H9 (cell line): ENCODE data around the gene CHST15. TPM values are rescaled to one million over a fixed set of nuclear protein-coding genes. Genes with fewer than 3 reads are reported as not detected.

Source experiments
- DNase-seq: peaks from one replicate; pipeline ENCODE4 v3.0.0-alpha.2; 2017
- H2AFZ ChIP-seq: one replicate; pipeline ENCODE4 v1.6.1; 2013; ENCODE audit warnings: mild to moderate bottlenecking, low read length, control low read depth, moderate library complexity
- H2AK5ac ChIP-seq: 2 replicates; pipeline ENCODE4 v1.6.1; 2013; ENCODE audit warnings: low read length, control low read depth, mixed read lengths; ENCODE audit not compliant: insufficient read length
- H2BK120ac ChIP-seq: one replicate; pipeline ENCODE4 v1.6.1; 2013; ENCODE audit warnings: low read depth, mild to moderate bottlenecking, low read length, control low read depth, inconsistent platforms; ENCODE audit not compliant: poor library complexity, severe bottlenecking
- H2BK12ac ChIP-seq: 2 replicates; pipeline ENCODE4 v1.6.1; 2013; ENCODE audit warnings: low read length, control low read depth, mixed read lengths, low read depth; ENCODE audit not compliant: insufficient read length
- H2BK15ac ChIP-seq: 2 replicates; pipeline ENCODE4 v1.6.1; 2013; ENCODE audit warnings: low read depth, low read length, control low read depth
- H2BK20ac ChIP-seq: one replicate; pipeline ENCODE4 v1.6.1; 2013; ENCODE audit warnings: low read depth, mild to moderate bottlenecking, low read length, control low read depth, inconsistent platforms; ENCODE audit not compliant: poor library complexity, severe bottlenecking
- H2BK5ac ChIP-seq: 2 replicates; pipeline ENCODE4 v1.6.1; 2013; ENCODE audit warnings: low read length, control low read depth, mixed read lengths; ENCODE audit not compliant: insufficient read length
- H3K14ac ChIP-seq: 2 replicates; pipeline ENCODE4 v1.6.1; 2013; ENCODE audit warnings: low read length, control low read depth; ENCODE audit not compliant: insufficient read depth
- H3K18ac ChIP-seq: 2 replicates; pipeline ENCODE4 v1.6.1; 2013; ENCODE audit warnings: low read depth, mild to moderate bottlenecking, mixed read lengths, low read length, control low read depth; ENCODE audit not compliant: insufficient read length
- H3K23ac ChIP-seq: 2 replicates; pipeline ENCODE4 v1.6.1; 2013; ENCODE audit warnings: low read length, control low read depth, mixed read lengths, low read depth; ENCODE audit not compliant: insufficient read length
- H3K23me2 ChIP-seq: 2 replicates; pipeline ENCODE4 v1.6.1; 2013; ENCODE audit warnings: low read depth, mild to moderate bottlenecking, mixed read lengths, low read length, control low read depth; ENCODE audit not compliant: insufficient read length, poor library complexity, severe bottlenecking
- H3K27ac ChIP-seq: 2 replicates; pipeline ENCODE4 v1.5.1; 2013; ENCODE audit warnings: low read length, control low read depth, mixed read lengths, low read depth; ENCODE audit not compliant: insufficient read length
- H3K27me3 ChIP-seq: 2 replicates; pipeline ENCODE4 v1.6.1; 2013; ENCODE audit warnings: low read length, control low read depth, inconsistent platforms; ENCODE audit not compliant: insufficient read depth
- H3K4ac ChIP-seq: 2 replicates; pipeline ENCODE4 v1.6.1; 2013; ENCODE audit warnings: low read depth, mild to moderate bottlenecking, control low read depth, inconsistent platforms, low read length, moderate library complexity
- H3K4me1 ChIP-seq: 2 replicates; pipeline ENCODE4 v1.6.1; 2013; ENCODE audit warnings: low read length, control low read depth, inconsistent platforms; ENCODE audit not compliant: insufficient read depth
- H3K4me2 ChIP-seq: 2 replicates; pipeline ENCODE4 v1.6.1; 2013; ENCODE audit warnings: low read length, control low read depth, mixed read lengths; ENCODE audit not compliant: insufficient read length, insufficient read depth
- H3K56ac ChIP-seq: 2 replicates; pipeline ENCODE4 v1.6.1; 2013; ENCODE audit warnings: low read depth, mild to moderate bottlenecking, mixed read lengths, low read length, control low read depth; ENCODE audit not compliant: insufficient read length
- H3K79me1 ChIP-seq: 2 replicates; pipeline ENCODE4 v1.6.1; 2013; ENCODE audit warnings: low read depth, mild to moderate bottlenecking, moderate library complexity, low read length, control low read depth, inconsistent platforms; ENCODE audit not compliant: insufficient read depth, poor library complexity, severe bottlenecking
- H3K79me2 ChIP-seq: 2 replicates; pipeline ENCODE4 v1.6.1; 2013; ENCODE audit warnings: low read length, control low read depth, inconsistent platforms; ENCODE audit not compliant: insufficient read depth
- H3K9ac ChIP-seq: 2 replicates; pipeline ENCODE4 v1.6.1; 2013; ENCODE audit warnings: low read length, control low read depth, mixed read lengths; ENCODE audit not compliant: insufficient read length; ENCODE audit errors: extremely low read depth
- H3K9me3 ChIP-seq: one replicate; pipeline ENCODE4 v1.6.1; 2013; ENCODE audit warnings: low read depth, low read length, inconsistent platforms; ENCODE audit not compliant: control insufficient read depth
- H3T11ph ChIP-seq: one replicate; pipeline ENCODE4 v1.6.1; 2013; ENCODE audit warnings: mild to moderate bottlenecking, low read length, control low read depth, inconsistent platforms
- H4K20me1 ChIP-seq: one replicate; pipeline ENCODE4 v1.6.1; 2013; ENCODE audit not compliant: control insufficient read depth, insufficient read length, insufficient read depth
- H4K5ac ChIP-seq: 2 replicates; pipeline ENCODE4 v1.6.1; 2013; ENCODE audit warnings: low read depth, mild to moderate bottlenecking, mixed read lengths, low read length, control low read depth; ENCODE audit not compliant: insufficient read length
- H4K8ac ChIP-seq: replicated peaks from 2 replicates; pipeline ENCODE4 v1.6.1; 2013; ENCODE audit warnings: low read length, control low read depth, mixed read lengths, low read depth; ENCODE audit not compliant: insufficient read length
- H4K91ac ChIP-seq: 2 replicates; pipeline ENCODE4 v1.6.1; 2013; ENCODE audit warnings: low read depth, mild to moderate bottlenecking, moderate library complexity, mixed read lengths, low read length, control low read depth; ENCODE audit not compliant: insufficient read length
- H3K27ac Mint-ChIP-seq, 3 experiments: 2 replicates in 2 of 3; 3 replicates in 1 of 3; pipeline ENCODE4 v1.8.0; 2020 to 2021; ENCODE audit warnings: mixed read lengths in 3 of 3, mild to moderate bottlenecking in 1 of 3, moderate library complexity in 1 of 3
- H3K27me3 Mint-ChIP-seq: 2 replicates; pipeline ENCODE4 v1.8.0; 2021; ENCODE audit warnings: low read depth, mild to moderate bottlenecking, moderate library complexity, mixed read lengths
- H3K36me3 Mint-ChIP-seq, 3 experiments: 2 replicates in 2 of 3; 3 replicates in 1 of 3; pipeline ENCODE4 v1.8.0; 2020 to 2021; ENCODE audit warnings: low read depth in 3 of 3, mixed read lengths in 3 of 3; ENCODE audit not compliant: insufficient read depth in 1 of 3
- H3K4me1 Mint-ChIP-seq, 2 experiments: 2 replicates each; pipeline ENCODE4 v1.8.0; 2020; ENCODE audit warnings: mixed read lengths in 2 of 2
- H3K4me3 Mint-ChIP-seq, 2 experiments: 2 replicates in 1 of 2; 3 replicates in 1 of 2; pipeline ENCODE4 v1.8.0; 2020 to 2021; ENCODE audit warnings: mild to moderate bottlenecking in 2 of 2, mixed read lengths in 2 of 2, moderate library complexity in 1 of 2
- H3K9me3 Mint-ChIP-seq, 2 experiments: 2 replicates in 1 of 2; 3 replicates in 1 of 2; pipeline ENCODE4 v1.8.0; 2020; ENCODE audit warnings: mild to moderate bottlenecking in 2 of 2, mixed read lengths in 2 of 2, moderate library complexity in 1 of 2
- CTCF ChIP-seq: fragments of 200-600 bp; sonication (generic); conservative IDR thresholded peaks from 3 replicates; pipeline ENCODE4 v1.8.0; 2021; ENCODE audit warnings: antibody characterized with exemption, mild to moderate bottlenecking
- WGBS: extraction: QIAGEN DNeasy Blood & Tissue Kit; methylation state at CpG from one replicate; pipeline ENCODE4 v1.1.7; 2013; ENCODE audit warnings: missing lambda C conversion rate, low lambda C conversion rate, mixed read lengths; ENCODE audit not compliant: insufficient read length; ENCODE audit errors: extremely low coverage; 5-methylcytosine and 5-hydroxymethylcytosine counted together
- total RNA-seq: library from RNA; stranded (reverse); gene quantifications from 2 replicates; pipeline ENCODE4 v1.2.1, GENCODE V29; 2021

CHST15 gene
- total RNA-seq, 1 experiment from 2014 or later, result 8.7 TPM

- peaks cover 55% of the 10 kb centered on the region for H3K27me3 Mint-ChIP-seq
- H3K14ac ChIP-seq, result no peak overlapping the region; the same call in 1 of the 2 replicates
- no peak overlapping the region for H3K9ac ChIP-seq
- H3K4me1 Mint-ChIP-seq, result peaks cover 15 to 40% of the 10 kb centered on the region in 2 experiments
- H3K4me2 ChIP-seq, result no peak overlapping the region
- no peak overlapping the region for H3K56ac ChIP-seq
- H2BK15ac ChIP-seq, result no peak overlapping the region
- no peak overlapping the region for H2BK20ac ChIP-seq
- H3T11ph ChIP-seq, result no peak overlapping the region
- no peak overlapping the region for H2AFZ ChIP-seq
- H4K91ac ChIP-seq, result no peak overlapping the region
- no peak overlapping the region for H3K4ac ChIP-seq
- H3K79me1 ChIP-seq, result no peaks in the 10 kb centered on the region
- no CpG with 5 or more reads among the region's 19 CpGs for WGBS
- H4K5ac ChIP-seq, result no peak overlapping the region
- H2AK5ac ChIP-seq, result no peak overlapping the region
- no peak overlapping the region for H2BK12ac ChIP-seq
- H3K23ac ChIP-seq, result no peak overlapping the region
- peaks cover 3 to 5% of the 10 kb centered on the region in 2 experiments; a peak in 2 of 5 replicates for H3K9me3 Mint-ChIP-seq
- peaks cover 5% of the 10 kb centered on the region; the same call in 1 of the 2 replicates for H3K4me1 ChIP-seq
- H3K9me3 ChIP-seq, result no peaks in the 10 kb centered on the region
- H2BK5ac ChIP-seq, result no peak overlapping the region
- no peaks in the 10 kb centered on the region for H3K79me2 ChIP-seq
- H3K4me3 Mint-ChIP-seq, result no peak overlapping the region
- no peak overlapping the region for H3K27ac ChIP-seq
- no peak overlapping the region; a peak in 1 of 7 replicates for H3K27ac Mint-ChIP-seq
- no peaks in the 10 kb centered on the region for H3K36me3 Mint-ChIP-seq
- peaks cover 3% of the 10 kb centered on the region for H3K23me2 ChIP-seq
- H2BK120ac ChIP-seq, result no peak overlapping the region
- H3K18ac ChIP-seq, result no peak overlapping the region
- peak; percentile 84 for DNase-seq
- peak; percentile 97 for TF ChIP-seq CTCF
- peaks cover 4% of the 10 kb centered on the region; the same call in 1 of the 2 replicates for H3K27me3 ChIP-seq
- no peak overlapping the region for H4K8ac ChIP-seq
- H4K20me1 ChIP-seq, result no peaks in the 10 kb centered on the region
Observed at GRCh38 chr10:123967626-123968243, 125.7 kb downstream of the CHST15 start.
